HG02642 (cell line): ENCODE measurements around the gene DUXA.
"Not testable (repeated sequence)": the region's sequence is repeated elsewhere in the genome, so short reads cannot be mapped to it uniquely, and the experiment has no call there.

Experiments used
- ATAC-seq: cut with Tn5 transposase; IDR thresholded peaks from one replicate; pipeline ENCODE4 v1.9.1; 2021; ENCODE audit warnings: mild to moderate bottlenecking; ENCODE audit not compliant: unreplicated experiment, poor library complexity

DUXA gene

GRCh38 chr19:57167385-57167784 is at the start of gene DUXA:
Gene DUXA, minus strand, starts transcription at chr19:57167485. Its CDS starts 42 bp downstream, at chr19:57167443.
- ATAC-seq = no peak

GRCh38 chr19:57212109-57212508 is 44.8 kb upstream of the DUXA start:
- ATAC-seq = no peak

- no peak for ATAC-seq
These were observed 43.1 kb upstream of the DUXA start for GRCh38 chr19:57210381-57210780.

GRCh38 chr19:57202160-57202559 is 34.9 kb upstream of the DUXA start:
- ATAC-seq = no peak

- ATAC-seq = not testable (repeated sequence)
These were observed 30.6 kb upstream of the DUXA start for GRCh38 chr19:57197874-57198273.

- no peak for ATAC-seq
These were observed 25.7 kb upstream of the DUXA start for GRCh38 chr19:57192993-57193392.

GRCh38 chr19:57192077-57192420 is 24.8 kb upstream of the DUXA start:
- peak; percentile 8 for ATAC-seq

- ATAC-seq = peak; percentile 97
These were observed 24.1 kb upstream of the DUXA start, which contains the start of gene ZNF264 for GRCh38 chr19:57191141-57192076. Gene ZNF264, plus strand, starts transcription at chr19:57191500. Its CDS starts 414 bp downstream, at chr19:57191914.

GRCh38 chr19:57190301-57190700 is 23.0 kb upstream of the DUXA start:
- ATAC-seq = no peak

GRCh38 chr19:57171551-57172081 is 4.3 kb upstream of the DUXA start:
- no peak for ATAC-seq

- ATAC-seq = no peak
These were observed 1.4 kb downstream of the DUXA start for GRCh38 chr19:57165846-57166245.

GRCh38 chr19:57161985-57162539 is 5.2 kb downstream of the DUXA start:
- no peak for ATAC-seq

GRCh38 chr19:57152921-57153320 is 14.4 kb downstream of the DUXA start:
- ATAC-seq = no peak

- no peak for ATAC-seq
These were observed 25.6 kb downstream of the DUXA start for GRCh38 chr19:57141699-57142098.

- ATAC-seq = no peak
These were observed 31.5 kb downstream of the DUXA start for GRCh38 chr19:57135797-57136196.

- not testable (repeated sequence) for ATAC-seq
These were observed 39.9 kb downstream of the DUXA start for GRCh38 chr19:57127403-57127802.

- no peak for ATAC-seq
These were observed 43.4 kb downstream of the DUXA start for GRCh38 chr19:57123882-57124281.

GRCh38 chr19:57118848-57119247 is 48.4 kb downstream of the DUXA start:
- no peak for ATAC-seq

- not testable (repeated sequence) for ATAC-seq
These were observed 53.8 kb downstream of the DUXA start for GRCh38 chr19:57113501-57113900.

GRCh38 chr19:57111329-57111644 is 56.0 kb downstream of the DUXA start:
- no peak for ATAC-seq

- ATAC-seq = no peak
These were observed 56.5 kb downstream of the DUXA start for GRCh38 chr19:57110592-57111328.
